Measurements from ENCODE around the gene SNAPC4.

DNA sequence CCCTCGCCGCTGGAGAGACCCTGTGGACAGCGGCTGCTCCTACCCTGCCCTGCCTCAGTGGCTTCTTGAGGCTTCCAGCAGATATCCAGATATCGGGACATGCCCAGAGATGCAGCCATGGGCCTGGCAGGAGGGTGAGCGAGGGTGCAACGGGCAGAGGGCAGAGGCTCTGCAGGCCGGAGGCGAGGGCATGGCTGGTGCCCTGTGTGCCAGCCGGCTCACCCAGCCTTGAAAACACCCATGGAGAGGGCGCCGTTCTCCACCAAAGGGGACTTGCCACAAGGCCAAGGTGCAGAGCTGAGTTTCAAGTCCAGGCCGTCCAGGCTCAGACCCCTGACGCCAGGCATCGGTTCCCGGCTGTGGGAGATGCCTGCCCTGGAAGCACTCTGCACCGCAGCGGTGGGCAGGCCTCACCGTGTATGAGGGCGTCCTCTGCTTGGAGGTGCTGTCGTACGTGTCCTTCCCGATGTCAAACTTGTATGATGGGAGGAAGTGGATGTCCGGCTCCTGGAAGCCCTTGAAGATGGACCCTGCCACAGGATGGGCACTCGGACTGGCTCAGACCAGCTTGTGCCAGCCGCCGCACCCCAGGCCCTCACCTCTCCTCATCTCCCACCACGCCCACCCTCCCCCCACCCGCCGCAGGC lies 30.7 kb upstream of the SNAPC4 start:
- TF ChIP-seq CTCF (IDR thresholded peaks at IDR 0.05) (no peak), EZH2phosphoT487 (IDR thresholded peaks at IDR 0.05; ENCODE audit: borderline replicate concordance, low read depth) (no peak), TEAD4 (IDR thresholded peaks at IDR 0.05; ENCODE audit: borderline replicate concordance, insufficient read depth) (no peak), YY1 (IDR thresholded peaks at IDR 0.05; ENCODE audit: low read depth) (no peak), FOXJ3 (CRISPR knock-in tag; IDR thresholded peaks at IDR 0.05) (no peak), POLR2AphosphoS5 (IDR thresholded peaks at IDR 0.05; ENCODE audit: low read depth, low read length) (no peak)
